Body of pancreas (tissue), 4 donors: Measurements from ENCODE around the gene MSI2.

Experiments used
- CTCF ChIP-seq, 7 experiments: fragments of 450-650 bp in 4 of 7; fragments of 200-600 bp in 3 of 7; sonication (generic) in 3 of 7; IDR thresholded peaks; one replicate each; pipeline ENCODE4 v1.5.1; 2016 to 2019; ENCODE audit warnings: antibody characterized with exemption in 7 of 7
- POLR2A ChIP-seq, 3 donors: fragments of 450-650 bp; IDR thresholded peaks; one replicate each; pipeline ENCODE4 v1.6.1; 2016; ENCODE audit warnings: antibody characterized with exemption in 3 of 3, mild to moderate bottlenecking in 2 of 3

- TF ChIP-seq CTCF (IDR thresholded peaks at IDR 0.05), result no peak
- TF ChIP-seq POLR2A (IDR thresholded peaks at IDR 0.05), result no peak
Observed at GRCh38 chr17:57451191-57451590, 194.9 kb downstream of the MSI2 start.
